Liver (tissue), 3 donors: Measurements from ENCODE around the gene CCKAR.

Experiments used
- ATF3 ChIP-seq: IDR thresholded peaks from 2 replicates; pipeline ENCODE4 v1.6.1; 2016; ENCODE audit warnings: antibody characterized with exemption
- CTCF ChIP-seq: fragments of 150-350 bp; IDR thresholded peaks from 2 replicates; pipeline ENCODE4 v1.5.1; 2017; ENCODE audit warnings: improper control_type of control experiment, low read depth, low read length; ENCODE audit not compliant: missing input control
- GABPA ChIP-seq, 2 donors: IDR thresholded peaks in 1 of 2; conservative IDR thresholded peaks in 1 of 2; 2 replicates each; pipeline ENCODE4 v1.6.1; 2016; ENCODE audit warnings: antibody characterized with exemption in 2 of 2, mild to moderate bottlenecking in 1 of 2, moderate library complexity in 1 of 2
- JUND ChIP-seq, 2 donors: IDR thresholded peaks; 2 replicates each; pipeline ENCODE4 v1.6.1; 2016; ENCODE audit warnings: antibody characterized with exemption in 2 of 2
- MAX ChIP-seq: IDR thresholded peaks from 2 replicates; pipeline ENCODE4 v1.6.1; 2016; ENCODE audit warnings: antibody characterized with exemption
- NR2F2 ChIP-seq: IDR thresholded peaks from 2 replicates; pipeline ENCODE4 v1.6.1; 2016; ENCODE audit warnings: antibody characterized with exemption
- RAD21 ChIP-seq, 2 donors: IDR thresholded peaks; 2 replicates each; pipeline ENCODE4 v1.6.1; 2016; ENCODE audit warnings: antibody characterized with exemption in 2 of 2, mild to moderate bottlenecking in 2 of 2
- REST ChIP-seq: IDR thresholded peaks from 2 replicates; pipeline ENCODE4 v1.6.1; 2016; ENCODE audit warnings: antibody characterized with exemption, mild to moderate bottlenecking
- RXRA ChIP-seq, 2 donors: IDR thresholded peaks; 2 replicates each; pipeline ENCODE4 v1.6.1; 2017 to 2018; ENCODE audit warnings: antibody characterized with exemption in 2 of 2, mild to moderate bottlenecking in 1 of 2
- SP1 ChIP-seq: IDR thresholded peaks from 2 replicates; pipeline ENCODE4 v1.6.1; 2018; ENCODE audit warnings: antibody characterized with exemption, mild to moderate bottlenecking
- TAF1 ChIP-seq: conservative IDR thresholded peaks from 2 replicates; pipeline ENCODE4 v1.6.1; 2016; ENCODE audit warnings: antibody characterized with exemption, mild to moderate bottlenecking
- YY1 ChIP-seq: IDR thresholded peaks from 2 replicates; pipeline ENCODE4 v1.6.1; 2016; ENCODE audit warnings: antibody characterized with exemption, mild to moderate bottlenecking
- ZBTB33 ChIP-seq: IDR thresholded peaks from 2 replicates; pipeline ENCODE4 v1.6.1; 2016; ENCODE audit warnings: antibody characterized with exemption
- donor health status: healthy.
- donor health status: healthy.

GRCh38 chr4:26493461-26493860, 3.2 kb upstream of the CCKAR start:
- TF ChIP-seq CTCF (no peak), SP1 (no peak), TAF1 (no peak), YY1 (no peak), JUND (IDR thresholded peaks at IDR 0.05) (no peak), GABPA (IDR thresholded peaks at IDR 0.05 in 1 of 2, conservative IDR thresholded peaks at IDR 0.05 in 1 of 2) (no peak), RAD21 (IDR thresholded peaks at IDR 0.05) (no peak), ZBTB33 (no peak), NR2F2 (no peak), MAX (no peak), REST (no peak), ATF3 (no peak), RXRA (IDR thresholded peaks at IDR 0.05) (no peak)
